GM19468 (cell line): ENCODE measurements around the gene DDA1.
A peak's percentile ranks its signal among the peaks of the same experiment; 100 is the strongest.
"Not testable (repeated sequence)": the region's sequence is repeated elsewhere in the genome, so short reads cannot be mapped to it uniquely, and the experiment has no call there.

Experiments
- ATAC-seq: cut with Tn5 transposase; IDR thresholded peaks from one replicate; pipeline ENCODE4 v1.9.1; 2021; ENCODE audit warnings: mild to moderate bottlenecking, moderate library complexity, moderate number of reproducible peaks; ENCODE audit not compliant: unreplicated experiment; ENCODE audit errors: extremely low read depth

DDA1 gene

DNA sequence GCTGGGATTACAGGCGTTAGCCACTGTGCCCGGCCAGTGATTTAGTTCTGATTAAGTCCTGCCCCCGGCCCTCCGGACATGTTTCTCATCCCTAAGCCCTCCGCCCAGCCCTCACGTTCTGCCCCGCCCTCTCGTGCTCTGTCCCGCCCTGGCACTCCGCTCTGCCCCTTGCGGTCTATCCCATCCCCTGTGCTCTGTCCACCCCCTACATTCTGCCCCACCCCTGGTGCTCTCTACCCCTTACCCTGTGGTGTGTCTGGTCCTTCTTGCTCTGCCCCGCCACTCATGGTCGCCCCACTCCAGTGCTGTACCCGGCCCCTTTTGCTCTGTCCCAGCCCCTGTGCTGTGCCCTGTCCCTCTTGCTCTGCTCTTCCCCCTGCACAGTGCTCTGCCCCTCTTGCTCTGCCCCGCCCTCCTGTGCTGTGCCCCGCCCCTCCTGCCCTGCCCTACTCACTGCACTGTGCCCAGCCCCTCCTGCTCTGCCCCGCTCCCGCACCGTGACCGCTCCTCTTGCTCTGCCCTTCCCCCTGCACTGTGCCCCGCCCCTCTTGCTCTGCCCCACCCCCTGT lies 31.0 kb downstream of the DDA1 start:
- ATAC-seq: no peak

DNA sequence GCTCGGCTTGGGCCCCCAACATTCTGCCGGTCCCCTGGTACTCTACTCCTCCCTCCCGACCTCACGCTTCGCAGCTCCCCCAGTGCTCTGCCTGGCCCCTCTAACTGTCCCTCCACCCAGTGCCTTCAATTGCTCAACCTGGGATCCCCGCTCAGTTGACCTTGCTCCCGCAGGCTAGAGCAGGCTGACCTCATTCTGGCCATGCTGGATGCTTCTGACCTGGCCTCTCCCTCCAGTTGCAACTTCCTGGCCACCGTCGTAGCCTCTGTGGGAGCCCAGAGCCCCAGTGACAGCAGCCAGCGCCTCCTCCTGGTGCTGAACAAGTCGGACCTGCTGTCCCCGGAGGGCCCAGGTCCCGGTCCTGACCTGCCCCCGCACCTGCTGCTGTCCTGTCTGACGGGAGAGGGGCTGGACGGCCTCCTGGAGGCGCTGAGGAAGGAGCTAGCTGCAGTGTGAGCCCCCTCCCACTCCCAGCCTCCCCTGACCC lies 31.6 kb downstream of the DDA1 start:
- no peak for ATAC-seq

- no peak for ATAC-seq
Observed at GRCh38 chr19:17341386-17341785, 32.0 kb downstream of the DDA1 start.

DNA sequence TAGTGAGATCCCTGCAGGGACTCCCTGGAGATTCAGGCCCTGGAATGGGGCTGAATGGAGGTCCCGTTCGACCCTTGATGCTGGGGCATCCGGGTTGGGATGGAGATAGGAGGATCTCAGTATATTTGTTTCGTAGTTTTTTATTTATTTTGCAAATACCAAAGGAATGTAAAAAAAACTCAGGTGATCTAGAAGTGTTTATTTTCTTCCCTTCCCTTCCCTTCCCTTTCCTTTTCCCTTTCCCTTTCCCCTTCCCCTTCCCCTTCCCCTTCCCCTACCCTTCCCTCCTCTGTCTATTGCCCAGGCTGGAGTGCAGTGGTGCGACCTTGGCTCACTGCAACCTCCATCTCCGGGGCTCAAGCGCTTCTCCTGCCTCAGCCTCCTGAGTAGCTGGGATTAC lies 32.5 kb downstream of the DDA1 start:
- ATAC-seq: no peak

DNA sequence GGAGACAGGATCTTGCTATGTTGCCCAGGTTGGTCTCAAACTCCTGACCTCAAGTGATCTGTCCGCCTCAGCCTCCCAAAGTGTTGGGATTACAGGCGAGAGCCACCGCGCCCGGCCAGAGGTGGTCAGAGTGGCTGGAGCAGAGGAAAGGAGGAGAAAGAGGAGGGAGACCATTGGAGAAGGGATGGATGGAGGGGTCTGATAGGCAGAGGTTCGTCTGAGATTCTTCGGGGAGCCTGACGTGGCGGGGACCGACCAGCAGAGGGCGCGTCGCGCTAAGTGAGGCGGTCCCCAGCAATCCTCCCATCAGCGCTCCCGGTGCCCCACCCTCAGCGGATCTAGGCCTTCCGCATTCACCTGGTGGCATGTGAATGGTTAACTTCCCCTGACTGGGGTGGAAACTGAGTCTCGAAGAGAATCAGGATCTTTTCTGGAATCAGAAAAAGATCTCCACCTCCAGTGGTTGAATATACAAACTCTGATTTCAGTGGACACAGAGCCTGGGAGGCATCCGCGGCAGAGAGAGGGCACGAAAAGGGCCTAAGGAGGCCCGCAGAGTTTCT lies 36.8 kb downstream of the DDA1 start:
- ATAC-seq: no peak

DNA sequence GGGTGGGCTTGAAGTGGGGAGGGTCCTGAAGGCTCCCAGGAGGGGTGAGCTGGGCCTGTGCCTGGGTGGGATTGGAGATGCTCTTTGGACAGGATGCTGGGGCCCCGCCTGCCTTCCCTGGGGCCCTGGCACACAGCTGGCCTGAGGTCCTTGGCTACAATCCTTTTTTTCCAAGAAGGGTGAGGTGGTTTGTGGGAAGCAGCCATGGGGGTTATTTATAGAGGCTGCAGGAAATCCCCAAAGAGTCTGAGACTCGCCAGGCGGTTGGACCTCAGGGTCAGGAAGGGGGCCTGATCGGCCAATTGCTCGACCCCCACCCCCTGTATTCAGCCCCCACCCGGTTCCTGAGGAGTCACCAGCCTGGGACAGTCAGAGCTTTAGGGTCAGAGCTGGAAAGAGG lies 38.0 kb downstream of the DDA1 start:
- ATAC-seq: no peak

DNA sequence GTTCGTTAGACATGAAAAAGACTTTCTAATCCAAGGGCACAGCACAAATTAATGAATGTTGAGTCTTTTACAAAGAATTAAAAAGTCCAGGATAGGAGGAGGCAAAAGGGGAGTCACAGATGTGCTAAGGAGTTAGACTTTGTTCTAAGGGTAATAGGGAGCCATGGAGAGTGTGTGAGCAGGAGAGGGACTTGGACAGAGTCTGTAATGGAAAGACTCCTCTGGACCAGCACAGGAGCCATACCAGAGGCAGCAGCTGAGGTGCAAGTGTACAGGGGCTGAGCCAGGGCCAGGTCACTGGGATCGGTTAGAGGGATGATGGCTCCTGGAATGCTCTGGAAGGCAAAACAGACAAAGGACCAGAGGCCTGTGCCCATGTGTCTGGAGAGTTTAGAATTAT lies 38.5 kb downstream of the DDA1 start:
- no peak for ATAC-seq

DNA sequence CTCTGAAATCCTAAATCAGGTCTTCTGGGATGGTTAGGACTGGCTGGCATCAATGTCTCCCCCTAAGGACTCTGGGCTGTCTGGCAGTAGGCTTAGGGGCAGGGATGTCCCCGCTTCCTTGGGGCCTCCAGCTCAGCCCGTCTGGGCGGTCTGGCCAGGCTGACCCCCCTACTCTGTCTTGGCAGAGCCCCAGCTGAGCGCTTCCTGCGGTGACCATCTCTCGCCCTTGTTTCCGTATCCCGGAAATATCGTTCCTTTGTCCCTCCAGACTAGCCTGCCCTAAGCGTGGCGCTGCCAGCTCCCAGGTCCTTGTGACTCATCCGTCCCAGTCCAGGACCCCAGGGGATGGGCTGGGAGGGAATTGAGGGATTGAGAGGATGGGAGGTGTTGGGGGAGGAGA lies 39.3 kb downstream of the DDA1 start:
- ATAC-seq: no peak

GRCh38 chr19:17351815-17352435 lies 42.6 kb downstream of the DDA1 start:
- ATAC-seq: no peak

- ATAC-seq: no peak
Observed at GRCh38 chr19:17352608-17353280, 43.4 kb downstream of the DDA1 start.

- no peak for ATAC-seq
Observed at GRCh38 chr19:17353386-17353785, 44.0 kb downstream of the DDA1 start.

DNA sequence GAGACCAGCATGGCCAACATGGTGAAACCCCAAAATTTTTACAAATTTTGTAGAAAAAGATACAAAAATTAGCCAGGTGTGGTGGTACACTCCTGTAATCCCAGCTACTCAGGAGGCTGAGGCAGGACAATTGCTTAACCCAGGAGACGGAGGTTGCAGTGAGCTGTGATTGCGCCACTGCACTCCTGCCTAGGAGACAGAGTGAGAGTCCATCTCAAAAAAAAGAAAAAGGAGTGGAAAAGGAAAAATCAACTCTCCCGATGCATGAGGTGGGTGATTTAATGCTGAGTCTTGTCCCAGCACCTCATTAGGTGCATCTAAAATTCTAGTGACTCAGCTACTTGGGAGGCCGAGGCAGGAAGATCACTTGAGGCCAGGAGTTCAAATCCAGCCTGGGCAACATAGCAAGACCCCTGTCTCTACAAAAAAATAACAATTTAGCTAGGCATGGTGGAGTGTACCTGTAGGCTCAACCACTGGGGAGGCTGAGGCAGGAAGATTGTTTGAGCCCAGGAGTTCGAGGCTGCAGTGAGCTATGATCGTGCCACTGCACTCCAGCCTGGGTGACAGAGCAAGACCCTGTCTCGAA lies 47.8 kb downstream of the DDA1 start:
- ATAC-seq: no peak

- no peak for ATAC-seq
Observed at GRCh38 chr19:17357724-17358123, 48.4 kb downstream of the DDA1 start.

- ATAC-seq: no peak
Observed at GRCh38 chr19:17358395-17358794, 49.0 kb downstream of the DDA1 start.

GRCh38 chr19:17359905-17360800 lies 50.8 kb downstream of the DDA1 start:
- no peak for ATAC-seq

DNA sequence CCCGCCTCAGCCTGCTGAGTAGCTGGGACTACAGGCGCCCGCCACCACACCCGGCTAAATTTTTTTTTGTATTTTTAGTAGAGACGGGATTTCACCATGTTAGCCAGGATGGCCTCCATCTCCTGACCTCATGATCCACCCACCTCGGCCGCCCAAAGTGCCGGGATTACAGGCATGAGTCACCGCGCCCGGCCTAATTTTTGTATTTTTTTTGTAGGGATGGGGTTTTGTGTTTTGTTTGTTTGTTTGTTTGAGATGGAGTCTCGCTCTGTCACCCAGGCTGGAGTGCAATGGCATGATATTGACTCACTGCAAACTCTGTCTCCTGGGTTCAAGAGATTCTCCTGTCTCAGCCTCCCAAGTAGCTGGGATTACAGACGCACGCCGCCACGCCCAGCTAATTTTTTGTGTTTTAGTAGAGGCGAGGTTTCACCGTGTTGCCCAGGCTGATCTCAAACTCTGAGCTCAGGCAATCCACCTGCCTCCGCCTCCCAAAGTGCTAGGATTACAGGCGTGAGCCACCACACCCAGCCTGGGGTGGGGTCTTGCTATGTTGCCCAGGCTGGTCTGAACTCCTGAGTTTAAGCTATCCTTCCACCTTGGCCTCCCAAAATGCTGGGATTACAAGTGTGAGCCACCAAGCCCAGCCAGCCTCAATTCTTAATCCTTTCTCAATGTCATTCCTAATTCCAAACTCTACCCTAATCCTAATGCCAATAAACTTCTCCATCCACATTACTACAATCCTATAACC lies 54.7 kb downstream of the DDA1 start:
- ATAC-seq: not testable (repeated sequence)

DNA sequence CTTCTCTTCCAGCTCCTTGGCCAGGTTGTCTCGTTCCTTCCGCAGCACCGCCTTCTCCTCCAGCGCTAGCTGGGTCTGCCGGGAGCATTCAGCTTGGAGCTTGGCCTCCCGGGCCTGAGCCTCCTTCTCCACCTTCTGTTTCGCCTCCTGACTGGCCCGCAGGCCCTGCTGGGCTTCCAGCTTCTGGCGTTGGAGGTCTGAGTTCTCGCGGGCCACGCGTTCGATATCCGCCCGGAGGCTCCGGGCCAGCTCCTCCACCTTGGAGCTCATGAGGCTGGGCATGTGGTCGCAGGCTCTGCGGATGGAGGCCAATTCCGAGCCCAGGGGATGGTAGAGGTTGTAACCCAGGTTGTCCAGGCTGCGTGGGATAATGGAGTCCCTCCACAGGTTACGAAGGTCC lies 56.0 kb downstream of the DDA1 start:
- no peak for ATAC-seq

DNA sequence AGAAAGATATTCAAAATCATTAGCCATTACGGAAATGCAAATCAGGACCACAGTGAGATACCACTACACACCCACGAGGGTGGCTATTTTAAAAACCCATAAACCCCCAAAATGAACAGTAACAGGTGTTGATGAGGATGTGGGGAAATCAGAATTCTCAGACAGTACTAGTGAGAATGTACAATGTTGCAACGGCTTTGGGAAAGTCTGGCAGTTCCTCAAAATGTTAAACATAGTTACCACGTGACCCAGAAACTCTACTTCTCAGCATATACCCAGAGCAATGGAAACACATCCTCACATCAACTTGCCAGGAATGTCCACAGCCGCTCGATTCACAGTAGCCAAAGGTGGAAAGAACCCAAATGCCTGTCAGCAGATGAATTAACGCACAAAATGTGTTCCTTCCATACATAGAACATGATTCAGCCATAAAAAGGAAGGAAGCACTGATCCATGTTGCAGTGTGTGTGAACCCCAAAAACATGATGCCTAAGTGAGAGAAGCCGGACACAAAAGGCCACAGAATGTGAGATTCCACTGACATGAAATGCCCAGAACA lies 60.7 kb downstream of the DDA1 start:
- peak; percentile 50 for ATAC-seq
